Gastroesophageal sphincter (tissue), 3 donors: ENCODE measurements around the gene TMEM163.

Experiments
- CTCF ChIP-seq, 4 experiments: fragments of 200-600 bp in 2 of 4; fragments of 450-650 bp in 2 of 4; sonication (generic) in 1 of 4; IDR thresholded peaks; one replicate each; pipeline ENCODE4 v1.5.1; 2017 to 2019; ENCODE audit warnings: antibody characterized with exemption in 4 of 4, mild to moderate bottlenecking in 2 of 4, moderate library complexity in 2 of 4
- EP300 ChIP-seq: sonication (generic); formaldehyde crosslinking; IDR thresholded peaks from one replicate; pipeline ENCODE4 v1.6.1; 2017; ENCODE audit warnings: antibody characterized with exemption, mild to moderate bottlenecking
- POLR2A ChIP-seq, 2 donors: fragments of 450-650 bp; IDR thresholded peaks; one replicate each; pipeline ENCODE4 v1.6.1; 2017; ENCODE audit warnings: antibody characterized with exemption in 2 of 2, mild to moderate bottlenecking in 2 of 2, moderate library complexity in 1 of 2
- POLR2AphosphoS5 ChIP-seq: sonication (generic); formaldehyde crosslinking; IDR thresholded peaks from one replicate; pipeline ENCODE4 v1.6.1; 2017; ENCODE audit warnings: antibody characterized with exemption

GRCh38 chr2:134425724-134426496 lies 292.9 kb downstream of the TMEM163 start:
- TF ChIP-seq CTCF (IDR thresholded peaks at IDR 0.05) (no peak), POLR2A (IDR thresholded peaks at IDR 0.05) (no peak), POLR2AphosphoS5 (no peak), EP300 (no peak)
